GM12878 (cell line): ENCODE data around the gene GARNL3.

Experiments used
- CBFB ChIP-seq: IDR thresholded peaks from 2 replicates; pipeline ENCODE4 v1.6.1; 2016; ENCODE audit warnings: antibody characterized with exemption, low read depth
- PAX8 ChIP-seq: fragments of 450-650 bp; IDR thresholded peaks from 2 replicates; pipeline ENCODE4 v1.6.1; 2017; ENCODE audit warnings: mild to moderate bottlenecking, moderate library complexity
- POLR2A ChIP-seq: IDR thresholded peaks from 2 replicates; pipeline ENCODE4 v1.6.1; 2011; ENCODE audit warnings: low read depth, mild to moderate bottlenecking, low read length
- SP1 ChIP-seq: IDR thresholded peaks from one replicate; pipeline ENCODE4 v1.6.1; 2011; ENCODE audit warnings: low read depth, low read length
- YY1 ChIP-seq: IDR thresholded peaks from 2 replicates; pipeline ENCODE4 v1.6.1; 2011; ENCODE audit warnings: low read depth, mild to moderate bottlenecking, low read length
- TF ChIP-seq, protein P1 (sequence below), 3 experiments: IDR thresholded peaks in 2 of 3; conservative IDR thresholded peaks in 1 of 3; 2 replicates each; pipeline ENCODE4 v1.5.1; 2011; ENCODE audit warnings: low read depth in 3 of 3, low read length in 3 of 3, mild to moderate bottlenecking in 3 of 3, control low read depth in 2 of 3, moderate library complexity in 2 of 3, inconsistent platforms in 1 of 3, mixed read lengths in 1 of 3; ENCODE audit not compliant: control insufficient read depth in 2 of 3, insufficient read depth in 1 of 3; ENCODE audit errors: extremely low read depth in 1 of 3
- TF ChIP-seq, protein P2 (sequence below): IDR thresholded peaks from 2 replicates; pipeline ENCODE4 v1.6.1; 2012; ENCODE audit warnings: low read depth, low read length, improper control_type of control experiment

DNA sequence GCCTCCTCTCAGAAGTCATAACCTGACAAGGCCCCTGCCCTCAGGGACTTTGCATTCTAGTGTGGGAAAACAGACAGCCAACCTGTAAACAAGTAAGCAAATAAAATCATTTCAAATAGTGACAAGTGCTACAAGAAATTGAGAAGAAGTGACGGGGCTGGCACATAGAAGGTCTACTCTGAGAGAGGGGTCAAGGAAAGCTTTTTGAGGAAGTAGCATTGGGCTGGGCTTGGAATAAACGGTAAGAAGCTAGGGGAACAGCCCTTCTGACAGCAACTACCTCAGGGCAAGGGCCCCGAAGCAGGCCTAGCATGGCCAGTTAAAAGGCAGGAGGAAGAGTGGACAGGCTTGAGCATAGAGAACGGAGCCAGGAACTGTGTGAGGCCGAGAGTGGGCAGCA lies 127.6 kb downstream of the GARNL3 start:
- TF ChIP-seq, protein P1, sequence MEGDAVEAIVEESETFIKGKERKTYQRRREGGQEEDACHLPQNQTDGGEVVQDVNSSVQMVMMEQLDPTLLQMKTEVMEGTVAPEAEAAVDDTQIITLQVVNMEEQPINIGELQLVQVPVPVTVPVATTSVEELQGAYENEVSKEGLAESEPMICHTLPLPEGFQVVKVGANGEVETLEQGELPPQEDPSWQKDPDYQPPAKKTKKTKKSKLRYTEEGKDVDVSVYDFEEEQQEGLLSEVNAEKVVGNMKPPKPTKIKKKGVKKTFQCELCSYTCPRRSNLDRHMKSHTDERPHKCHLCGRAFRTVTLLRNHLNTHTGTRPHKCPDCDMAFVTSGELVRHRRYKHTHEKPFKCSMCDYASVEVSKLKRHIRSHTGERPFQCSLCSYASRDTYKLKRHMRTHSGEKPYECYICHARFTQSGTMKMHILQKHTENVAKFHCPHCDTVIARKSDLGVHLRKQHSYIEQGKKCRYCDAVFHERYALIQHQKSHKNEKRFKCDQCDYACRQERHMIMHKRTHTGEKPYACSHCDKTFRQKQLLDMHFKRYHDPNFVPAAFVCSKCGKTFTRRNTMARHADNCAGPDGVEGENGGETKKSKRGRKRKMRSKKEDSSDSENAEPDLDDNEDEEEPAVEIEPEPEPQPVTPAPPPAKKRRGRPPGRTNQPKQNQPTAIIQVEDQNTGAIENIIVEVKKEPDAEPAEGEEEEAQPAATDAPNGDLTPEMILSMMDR (IDR thresholded peaks at IDR 0.05 in 2 of 3, conservative IDR thresholded peaks at IDR 0.05 in 1 of 3; ENCODE audit: control insufficient read depth in 2 of 3, extremely low read depth in 1 of 3, insufficient read depth in 1 of 3, low read depth in 3 of 3, low read length in 3 of 3) = no peak
- no peak for TF ChIP-seq SP1
- no peak for TF ChIP-seq YY1
- no peak for TF ChIP-seq CBFB
- TF ChIP-seq, protein P2, sequence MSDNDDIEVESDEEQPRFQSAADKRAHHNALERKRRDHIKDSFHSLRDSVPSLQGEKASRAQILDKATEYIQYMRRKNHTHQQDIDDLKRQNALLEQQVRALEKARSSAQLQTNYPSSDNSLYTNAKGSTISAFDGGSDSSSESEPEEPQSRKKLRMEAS = no peak
- TF ChIP-seq POLR2A = no peak
- TF ChIP-seq PAX8 = no peak
